Cardiac muscle cell (in vitro differentiated cells and primary cell): ENCODE results near the gene GAB2. TPM values are rescaled to one million over a fixed set of nuclear protein-coding genes. Genes with fewer than 3 reads are reported as not detected.
"Not testable (repeated sequence)": the region's sequence is repeated elsewhere in the genome, so short reads cannot be mapped to it uniquely, and the experiment has no call there.

Source experiments
- DNase-seq, 2 donors: peaks; one replicate each; pipeline versions ENCODE4 v3.0.0 to v3.0.0-alpha.2; 2010 to 2017; ENCODE audit warnings: low read depth in 1 of 2, low spot score in 1 of 2
- H3K27ac ChIP-seq: fragments of 200-600 bp; sonication (generic); 2 replicates; pipeline ENCODE4 v1.5.1; 2016
- H3K27me3 ChIP-seq: fragments of 200-600 bp; sonication (generic); 2 replicates; pipeline ENCODE4 v1.6.0; 2016; ENCODE audit warnings: control low read depth
- H3K36me3 ChIP-seq: fragments of 200-600 bp; sonication (generic); 2 replicates; pipeline ENCODE4 v1.5.1; 2016; ENCODE audit warnings: control low read depth
- H3K4me1 ChIP-seq: fragments of 200-600 bp; sonication (generic); 2 replicates; pipeline ENCODE4 v1.8.1; 2017; ENCODE audit warnings: low read depth, mild to moderate bottlenecking, mixed run types
- H3K4me3 ChIP-seq: fragments of 200-600 bp; sonication (generic); 2 replicates; pipeline ENCODE4 v1.5.1; 2016; ENCODE audit warnings: mild to moderate bottlenecking
- H3K9me3 ChIP-seq: fragments of 200-600 bp; sonication (generic); 2 replicates; pipeline ENCODE4 v1.5.1; 2017; ENCODE audit warnings: low read depth, mild to moderate bottlenecking, control low read depth
- CTCF ChIP-seq: IDR thresholded peaks from 2 replicates; pipeline ENCODE4 v1.5.1; 2012; ENCODE audit warnings: low read depth, mild to moderate bottlenecking, low read length
- polyA plus RNA-seq: library from polyadenylated mRNA; unstranded; fragments of >200 nt; fragmentation: Nextera tagmentation; extraction: Ambion mirVana; gene quantifications from 2 replicates; pipeline ENCODE4 v1.2.1, GENCODE V29; 2016
- total RNA-seq: library from RNA; depleted of rRNA; stranded (reverse); fragments of >200 nt; gene quantifications from 2 replicates; pipeline ENCODE4 v1.2.3, GENCODE V29; 2016

GAB2 gene
- total and polyA plus RNA-seq, 2 experiments from 2014 or later = 5.3 to 18.0 TPM

- Histone ChIP-seq H3K4me1 (peaks cover 4% of the 10 kb centered on the region), H3K27ac (no peak overlapping the region), H3K36me3 (peaks cover 6% of the 10 kb centered on the region), H3K4me3 (no peak overlapping the region), H3K27me3 (no peaks in the 10 kb centered on the region), H3K9me3 (no peaks in the 10 kb centered on the region)
- TF ChIP-seq CTCF = no peak
- DNase-seq = no peak
Observed at GRCh38 chr11:78226684-78227680, 190.6 kb downstream of the GAB2 start.

- TF ChIP-seq CTCF = no peak
- no peaks in the 10 kb centered on the region for H3K9me3 ChIP-seq
Observed at GRCh38 chr11:78224906-78225420, 192.7 kb downstream of the GAB2 start.

GRCh38 chr11:78224506-78224905 is 193.1 kb downstream of the GAB2 start:
- no peaks in the 10 kb centered on the region for H3K27me3 ChIP-seq
- DNase-seq = no peak
- no peak overlapping the region for H3K4me3 ChIP-seq
- no peaks in the 10 kb centered on the region for H3K9me3 ChIP-seq
- no peak overlapping the region for H3K27ac ChIP-seq
- peaks cover 21% of the 10 kb centered on the region for H3K36me3 ChIP-seq
- no peaks in the 10 kb centered on the region for H3K4me1 ChIP-seq
- no peak for TF ChIP-seq CTCF

More at GRCh38 chr11:78224906-78225420, 192.7 kb downstream of the GAB2 start:
- no peak overlapping the region for H3K27ac ChIP-seq
- DNase-seq = no peak
- no peaks in the 10 kb centered on the region for H3K27me3 ChIP-seq
- peaks cover 16% of the 10 kb centered on the region for H3K36me3 ChIP-seq
- H3K4me3 ChIP-seq = no peak overlapping the region
- H3K4me1 ChIP-seq = no peaks in the 10 kb centered on the region

GRCh38 chr11:78223320-78223954 is 194.2 kb downstream of the GAB2 start:
- Histone ChIP-seq H3K27ac (no peak overlapping the region), H3K4me3 (no peak overlapping the region), H3K27me3 (no peaks in the 10 kb centered on the region), H3K36me3 (peaks cover 27% of the 10 kb centered on the region), H3K4me1 (no peaks in the 10 kb centered on the region), H3K9me3 (no peaks in the 10 kb centered on the region)
- no peak for DNase-seq
- TF ChIP-seq CTCF = no peak

GRCh38 chr11:78222726-78223125 is 194.9 kb downstream of the GAB2 start:
- not testable (repeated sequence) for DNase-seq, H3K9me3 ChIP-seq, H3K4me3 ChIP-seq, H3K27me3 ChIP-seq, H3K27ac ChIP-seq, H3K4me1 ChIP-seq
- peaks cover 27% of the 10 kb centered on the region for H3K36me3 ChIP-seq
